CD4-positive, alpha-beta T cell treated with Interferon gamma for 1 hour (primary cell): ENCODE results near the gene SMIM32.

Experiments used
- DNase-seq: peaks from one replicate; pipeline ENCODE4 v3.0.0-alpha.2; 2020

The SMIM32 gene

DNA sequence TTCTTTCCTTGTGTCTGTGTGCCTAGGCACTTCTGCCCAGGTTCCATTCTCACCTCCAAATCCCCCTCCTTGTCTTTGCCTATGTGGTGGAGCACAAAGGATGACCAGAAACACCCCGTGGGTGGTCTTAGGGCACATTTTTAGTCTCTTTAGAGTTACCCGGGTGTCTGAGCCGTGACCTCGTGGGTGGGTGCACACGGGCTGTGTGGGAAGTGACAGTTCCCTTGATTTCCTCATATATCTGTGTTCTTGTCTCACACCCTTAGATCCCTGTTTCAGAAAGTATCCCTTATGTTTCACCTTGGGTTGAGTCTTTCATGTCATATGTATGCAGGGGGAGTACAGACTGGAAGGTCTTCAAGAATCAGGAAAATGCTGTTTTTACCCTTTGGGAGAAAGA, 13.4 kb upstream of the SMIM32 start:
- DNase-seq = no peak

DNA sequence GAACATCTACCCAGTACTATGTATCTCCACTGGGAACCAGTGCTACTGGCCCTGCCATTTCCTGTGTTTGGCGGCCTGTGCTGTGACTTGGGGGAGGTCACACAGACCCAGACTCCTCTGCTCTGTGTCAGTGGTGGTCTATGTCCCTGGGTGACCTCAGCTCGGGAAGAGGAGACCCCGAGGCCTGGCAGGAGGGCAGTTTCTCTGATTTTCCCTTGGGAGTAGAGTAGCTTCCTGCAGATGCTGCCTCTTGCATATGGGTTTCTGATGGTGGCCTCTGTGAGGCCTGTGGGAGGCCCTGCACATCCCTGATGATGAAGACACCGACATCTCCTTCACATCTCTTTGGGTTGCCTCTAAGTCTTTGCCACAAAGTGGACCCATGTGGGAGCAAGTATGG, 13.0 kb upstream of the SMIM32 start:
- DNase-seq = no peak

DNA sequence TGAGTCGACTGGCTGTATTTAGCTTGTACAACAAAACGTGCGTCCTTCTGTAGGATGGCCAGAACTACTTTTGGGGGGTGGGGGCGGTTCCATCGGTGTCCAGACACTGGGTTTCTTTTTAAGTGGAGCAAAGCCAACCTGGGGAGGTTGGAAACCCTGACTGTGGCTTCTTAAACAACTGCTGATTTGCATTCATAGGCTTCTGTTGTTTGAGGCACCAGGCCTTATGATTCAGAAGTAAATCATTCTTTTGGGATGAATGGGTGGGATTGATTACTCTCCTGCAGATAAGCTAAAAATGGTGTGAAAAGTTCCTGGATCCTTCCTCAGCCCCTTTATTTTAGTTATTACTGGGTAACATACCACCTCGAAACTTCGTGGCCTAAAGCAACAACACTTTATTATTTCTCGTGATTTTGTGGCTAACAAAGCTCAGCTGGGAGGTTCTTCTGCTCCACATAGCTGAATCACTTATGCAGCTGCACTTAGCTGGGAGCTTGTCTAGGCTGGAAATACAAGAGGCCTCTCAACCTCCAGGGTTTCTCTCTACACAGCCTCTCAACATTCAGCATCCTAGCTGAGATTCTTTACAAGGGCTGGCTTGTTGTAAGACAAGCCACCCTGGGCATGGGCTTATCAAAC, 12.2 kb upstream of the SMIM32 start:
- DNase-seq = no peak

DNA sequence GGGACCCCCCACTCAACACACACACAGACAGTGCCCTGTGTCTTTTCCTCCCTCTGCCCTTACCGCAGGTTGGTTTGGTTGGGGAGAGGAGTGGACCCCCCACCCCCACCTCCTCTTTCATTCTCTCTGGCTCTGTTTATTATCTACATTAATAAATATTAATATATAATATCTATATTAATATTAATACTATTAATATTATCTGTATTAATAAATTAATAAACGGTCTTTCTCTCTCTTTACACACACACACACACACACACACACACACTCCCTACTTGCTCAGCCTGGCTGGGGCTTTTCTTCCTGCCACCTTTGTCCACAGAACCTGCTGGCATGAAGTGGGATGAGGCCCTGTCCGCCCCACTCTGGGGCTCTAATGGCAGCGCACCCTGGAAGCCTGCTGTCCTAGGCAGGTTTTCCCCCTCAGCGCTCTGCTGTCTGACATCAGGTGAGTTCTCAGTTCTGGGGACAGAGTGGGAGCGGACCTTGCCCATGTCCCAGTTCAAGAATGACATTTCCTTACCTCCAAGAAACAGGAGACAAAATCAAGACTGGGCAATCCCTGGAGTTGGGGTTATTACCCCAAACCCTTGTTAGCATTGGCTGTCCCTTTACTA, 10.5 kb upstream of the SMIM32 start:
- DNase-seq = no peak

DNA sequence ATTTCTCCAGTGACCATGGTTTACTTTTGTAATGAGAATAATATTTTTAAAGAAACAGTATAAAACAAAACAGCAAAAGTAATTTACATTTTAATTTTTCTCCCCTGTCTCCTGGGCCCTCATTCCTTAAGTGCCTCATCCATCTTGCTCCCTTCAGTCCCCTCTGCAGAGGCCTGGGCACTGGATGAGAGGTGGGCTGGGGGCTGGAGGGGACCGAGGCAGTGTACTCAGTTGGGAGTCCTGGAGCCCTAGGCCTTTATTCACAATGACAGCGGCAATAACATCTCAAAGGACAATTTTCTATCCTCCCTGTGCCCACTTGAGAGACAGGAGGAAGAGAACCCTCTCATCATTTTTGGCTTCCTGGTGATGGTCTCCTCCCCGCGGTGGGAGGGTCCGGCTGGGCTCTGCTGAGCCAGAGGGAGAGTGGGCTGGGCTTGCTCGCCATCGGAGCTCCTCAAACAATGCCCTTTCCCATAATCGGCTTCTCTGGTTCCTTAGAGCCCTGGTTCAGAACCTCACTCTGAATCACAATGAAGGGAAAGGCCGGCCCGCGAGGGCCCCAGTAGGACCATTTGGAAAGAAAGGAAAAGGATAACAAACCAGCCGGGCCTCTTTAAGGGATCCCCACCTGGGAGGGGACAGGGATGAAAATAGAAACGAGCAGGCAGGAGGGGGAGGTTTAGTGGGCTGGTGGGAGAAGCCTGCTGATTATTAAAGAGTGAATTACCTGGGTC, 9.7 kb upstream of the SMIM32 start:
- no peak for DNase-seq

- no peak for DNase-seq
Measured at GRCh38 chr5:136201870-136202269, 8.9 kb upstream of the SMIM32 start.

DNA sequence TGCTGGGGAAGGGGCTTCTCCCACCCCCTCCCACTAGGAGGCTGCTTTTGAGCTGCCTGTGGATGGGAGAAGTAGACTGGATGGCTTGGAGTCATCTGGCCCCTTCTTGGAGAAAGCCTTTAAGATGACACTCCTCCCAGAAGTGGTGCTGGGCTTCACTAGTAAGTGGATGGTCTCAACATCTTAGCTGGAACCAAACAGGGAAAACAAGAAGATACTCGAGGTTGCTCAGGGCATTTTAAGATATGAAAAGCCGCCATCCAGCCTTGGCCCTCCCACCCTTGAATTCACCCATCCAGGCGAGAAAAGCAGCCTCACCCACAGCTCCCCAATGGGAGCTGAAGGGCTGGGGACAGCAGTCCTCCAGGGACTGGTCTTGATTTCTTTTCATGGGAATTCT, 7.8 kb upstream of the SMIM32 start:
- no peak for DNase-seq

- DNase-seq = no peak
Measured at GRCh38 chr5:136200130-136200529, 7.2 kb upstream of the SMIM32 start.

DNA sequence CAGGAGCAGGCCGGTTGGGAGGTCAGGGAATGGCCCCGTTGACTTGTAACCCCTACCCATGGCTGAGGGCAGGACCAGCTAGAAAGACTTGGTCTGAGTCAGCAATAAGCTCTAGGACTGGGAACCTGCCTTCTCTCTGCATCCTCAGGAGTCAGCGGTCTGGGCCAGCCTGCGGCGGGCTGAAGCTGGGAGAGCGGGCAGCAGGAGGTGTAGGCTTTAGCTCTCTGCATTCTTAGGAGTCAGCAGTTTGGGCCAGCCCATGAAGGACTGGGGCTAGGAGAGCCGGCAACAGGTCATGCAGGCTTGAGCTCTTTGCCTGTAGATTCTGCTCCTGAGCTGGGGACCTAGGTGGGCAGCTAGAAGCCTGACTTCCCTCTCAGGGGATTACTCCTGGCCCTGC, 6.4 kb upstream of the SMIM32 start:
- no peak for DNase-seq

GRCh38 chr5:136198453-136198852, 5.5 kb upstream of the SMIM32 start:
- no peak for DNase-seq

DNA sequence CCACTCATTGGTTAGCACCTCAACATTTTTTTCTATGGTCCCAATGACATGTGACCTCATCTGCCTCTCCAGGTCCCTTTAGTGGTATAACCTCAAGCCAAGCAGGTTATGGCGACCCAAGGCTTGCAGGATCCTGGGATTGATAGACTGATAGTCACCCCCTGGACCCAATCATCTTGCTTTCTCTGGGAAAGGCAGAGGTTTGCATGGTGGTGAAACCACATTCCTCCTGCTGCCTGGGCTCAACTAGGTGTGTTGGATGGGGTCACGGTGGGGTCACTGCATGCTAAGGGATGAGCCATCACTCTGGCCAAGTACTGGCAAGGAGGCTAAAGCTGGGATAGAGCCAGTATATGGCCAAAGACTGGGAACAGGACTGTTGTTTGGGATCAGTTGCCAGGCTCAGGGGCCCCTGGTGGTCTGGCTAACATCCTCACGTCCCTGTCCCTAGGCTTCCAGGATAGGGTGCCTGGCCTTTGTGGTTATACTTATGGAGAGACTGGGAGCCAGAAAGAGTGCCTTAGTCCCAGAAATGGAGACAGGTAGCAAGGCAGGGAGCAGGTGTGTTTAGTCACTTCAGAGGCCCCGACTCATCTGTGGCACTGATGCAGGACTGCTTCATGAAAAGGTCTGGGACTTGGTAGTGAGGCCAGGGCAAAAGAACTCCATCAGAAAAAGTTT, 4.6 kb upstream of the SMIM32 start:
- no peak for DNase-seq

GRCh38 chr5:136195971-136196820, 3.2 kb upstream of the SMIM32 start:
- no peak for DNase-seq

GRCh38 chr5:136194576-136194975, 1.6 kb upstream of the SMIM32 start:
- DNase-seq = no peak

DNA sequence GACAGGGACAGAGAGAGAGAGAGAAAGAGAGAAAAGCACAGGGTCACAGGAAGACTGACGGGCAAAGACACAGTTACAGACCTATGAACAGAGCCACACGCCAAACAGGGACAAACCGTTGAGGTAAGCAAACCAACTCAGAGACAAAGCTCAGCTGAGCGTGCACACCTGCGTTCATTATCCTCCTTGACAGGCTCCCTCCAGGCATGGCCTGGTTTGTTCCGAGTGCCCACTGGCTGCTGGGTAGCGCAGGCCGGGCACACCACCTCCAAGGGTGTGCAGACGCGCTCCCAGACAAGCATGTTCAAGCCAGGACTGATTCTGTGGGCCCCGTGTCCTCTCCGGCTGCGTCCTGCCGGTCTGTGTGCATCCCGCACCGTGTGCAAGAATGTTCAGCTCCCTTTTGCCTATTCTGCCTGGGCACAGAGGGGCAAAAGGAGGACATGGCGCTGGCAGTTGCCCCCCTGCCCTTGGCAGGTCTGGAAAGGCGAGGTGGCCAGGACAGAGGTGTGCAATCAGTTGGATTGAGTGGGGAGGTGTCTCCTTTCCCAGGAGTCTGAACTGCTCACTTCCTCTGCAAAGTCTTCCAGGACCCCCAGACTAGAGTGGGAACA, 467 bp upstream of the SMIM32 start:
- no peak for DNase-seq

GRCh38 chr5:136192015-136192525, 892 bp downstream of the SMIM32 start:
- no peak for DNase-seq

- no peak for DNase-seq
Measured at GRCh38 chr5:136191304-136192014, 1.5 kb downstream of the SMIM32 start.

DNA sequence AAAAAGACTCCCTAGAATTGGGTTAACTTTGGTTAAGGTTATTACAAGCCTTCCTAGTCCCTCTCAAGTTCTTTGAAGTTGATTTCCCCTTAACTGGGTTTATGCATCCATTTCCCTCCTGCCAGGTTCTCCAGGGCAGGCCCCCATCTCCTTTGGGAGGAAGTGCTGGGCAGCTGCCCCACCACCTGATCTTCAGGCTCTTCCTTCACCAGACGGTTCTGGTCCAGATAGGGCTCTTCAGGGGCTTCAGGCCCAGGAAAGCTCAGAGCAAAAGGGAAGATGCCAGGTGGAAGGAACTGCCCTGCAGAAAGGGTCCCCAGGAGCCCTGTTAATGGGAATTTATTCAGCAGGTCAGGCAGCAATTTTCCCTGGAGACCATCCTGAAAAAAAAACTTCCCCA, 2.1 kb downstream of the SMIM32 start:
- DNase-seq = no peak

DNA sequence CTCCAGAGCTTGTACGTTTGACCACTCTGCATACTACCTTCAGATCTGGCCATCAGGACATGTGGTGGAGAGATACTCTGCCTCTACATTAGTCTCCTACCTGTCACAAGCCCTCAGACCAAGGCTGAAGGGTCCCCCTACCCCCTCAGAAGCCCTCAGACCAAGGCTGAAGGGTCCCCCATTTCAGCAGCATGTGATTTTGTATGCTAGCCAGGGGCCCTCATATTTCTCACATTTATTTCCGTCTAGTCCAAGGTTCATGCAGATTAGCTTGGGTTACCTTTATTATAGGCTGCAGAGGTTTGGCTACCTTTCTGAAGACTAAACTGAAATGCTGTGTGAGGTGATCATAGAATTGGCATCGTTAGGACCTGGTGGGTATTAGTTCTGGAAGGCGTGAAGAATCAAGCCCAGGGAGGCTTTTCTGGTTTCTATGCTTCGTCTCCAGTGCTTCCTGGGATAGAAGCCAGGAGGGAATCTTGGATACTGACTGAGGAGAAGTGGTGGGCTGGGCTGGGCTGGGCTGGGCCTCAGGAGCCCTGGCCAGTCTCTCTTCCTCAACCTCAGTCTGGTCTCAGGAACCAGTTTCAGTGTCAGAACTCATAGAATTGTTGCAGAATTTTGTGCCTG, 2.8 kb downstream of the SMIM32 start:
- no peak for DNase-seq

GRCh38 chr5:136188859-136189258, 4.1 kb downstream of the SMIM32 start:
- DNase-seq = no peak

DNA sequence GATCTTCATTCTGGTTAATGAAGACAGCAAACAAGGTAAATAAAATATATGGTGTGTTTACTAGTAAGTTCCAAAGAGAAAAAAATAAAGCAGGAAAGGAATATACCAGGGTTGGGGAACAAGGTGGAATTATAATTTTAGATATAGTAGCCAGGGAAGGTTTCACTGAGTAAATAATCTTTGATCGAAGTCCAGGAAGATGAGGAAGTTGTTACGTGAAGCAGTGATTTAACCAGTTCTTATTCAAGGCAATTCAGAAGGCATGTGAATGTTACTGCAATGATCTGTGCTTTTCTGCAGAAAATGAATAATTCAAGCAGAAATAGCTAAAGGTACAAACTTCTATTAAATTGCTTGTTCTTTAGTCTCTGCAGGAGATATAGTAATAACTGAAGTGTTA, 6.2 kb downstream of the SMIM32 start:
- DNase-seq = no peak
